HEK293 (cell line): ENCODE measurements around the gene PAAF1.

Source experiments
- CTCF ChIA-PET: fragments of 350-600 bp; formaldehyde crosslinking; extraction: SDS; loops from one replicate; lab custom pipeline; 2021; ENCODE audit warnings: antibody characterized with exemption; lab: Yijun Ruan, JAX
- POLR2A ChIA-PET: fragments of 300-600 bp; formaldehyde crosslinking; extraction: SDS; loops from one replicate; lab custom pipeline; 2020; ENCODE audit warnings: antibody characterized with exemption, inconsistent platforms; lab: Yijun Ruan, JAX
- H3K27ac ChIP-seq: fragments of 200-500 bp; sonication (Bioruptor generic); 2 replicates; pipeline ENCODE4 v1.5.1; 2014; ENCODE audit warnings: low read depth, low read length, control low read depth, inconsistent platforms; ENCODE audit errors: extremely low read depth
- H3K36me3 ChIP-seq, 2 experiments: fragments of 200-500 bp in 1 of 2; sonication (Bioruptor generic) in 1 of 2; 1 replicate in 1 of 2; 2 replicates in 1 of 2; pipeline ENCODE4 v1.5.1; 2014 to 2017; ENCODE audit warnings: inconsistent platforms in 2 of 2, low read length in 2 of 2; ENCODE audit not compliant: control insufficient read depth in 2 of 2, insufficient read depth in 1 of 2
- H3K4me1 ChIP-seq: fragments of 200-500 bp; sonication (Bioruptor generic); 2 replicates; pipeline ENCODE4 v1.5.1; 2014; ENCODE audit warnings: mild to moderate bottlenecking, low read length, inconsistent platforms; ENCODE audit not compliant: control insufficient read depth, insufficient read depth
- H3K4me3 ChIP-seq: 2 replicates; pipeline ENCODE4 v1.5.1; 2011; ENCODE audit warnings: low read depth, mild to moderate bottlenecking, control low read depth, low read length, moderate library complexity
- H3K9me3 ChIP-seq: fragments of 200-500 bp; sonication (Bioruptor generic); 2 replicates; pipeline ENCODE4 v1.5.1; 2014; ENCODE audit warnings: low read depth, low read length, inconsistent platforms; ENCODE audit not compliant: control insufficient read depth, insufficient read depth
- GFI1B ChIP-seq: fragments of 450-650 bp; formaldehyde crosslinking; IDR thresholded peaks from 2 replicates; pipeline ENCODE4 v1.5.1; 2016; ENCODE audit warnings: missing biosample characterization, missing genetic modification characterization
- IKZF3 ChIP-seq: fragments of 450-650 bp; IDR thresholded peaks from 2 replicates; pipeline ENCODE4 v1.5.0; 2018; ENCODE audit warnings: missing biosample characterization, mild to moderate bottlenecking, missing genetic modification characterization, moderate library complexity
- KLF1 ChIP-seq: fragments of 450-650 bp; formaldehyde crosslinking; IDR thresholded peaks from 2 replicates; pipeline ENCODE4 v1.5.1; 2016; ENCODE audit warnings: missing biosample characterization, missing genetic modification characterization
- ZNF146 ChIP-seq: fragments of 450-650 bp; formaldehyde crosslinking; IDR thresholded peaks from 2 replicates; pipeline ENCODE4 v1.5.1; 2016; ENCODE audit warnings: missing biosample characterization, missing genetic modification characterization
- ZNF169 ChIP-seq: fragments of 450-650 bp; formaldehyde crosslinking; IDR thresholded peaks from 2 replicates; pipeline ENCODE4 v1.5.1; 2016; ENCODE audit warnings: missing biosample characterization, missing genetic modification characterization
- ZNF214 ChIP-seq: fragments of 450-650 bp; formaldehyde crosslinking; IDR thresholded peaks from 2 replicates; pipeline ENCODE4 v1.5.1; 2017; ENCODE audit warnings: missing biosample characterization, mild to moderate bottlenecking, missing genetic modification characterization, borderline replicate concordance
- ZNF239 ChIP-seq: fragments of 450-650 bp; formaldehyde crosslinking; IDR thresholded peaks from 2 replicates; pipeline ENCODE4 v1.5.1; 2016; ENCODE audit warnings: missing biosample characterization, missing genetic modification characterization
- ZNF24 ChIP-seq: fragments of 450-650 bp; formaldehyde crosslinking; IDR thresholded peaks from 2 replicates; pipeline ENCODE4 v1.5.1; 2016; ENCODE audit warnings: missing biosample characterization, missing genetic modification characterization
- ZNF433 ChIP-seq: fragments of 450-650 bp; formaldehyde crosslinking; IDR thresholded peaks from 2 replicates; pipeline ENCODE4 v1.5.1; 2016; ENCODE audit warnings: missing biosample characterization, missing genetic modification characterization, low read depth
- ZNF514 ChIP-seq: fragments of 450-650 bp; formaldehyde crosslinking; IDR thresholded peaks from 2 replicates; pipeline ENCODE4 v1.5.1; 2016; ENCODE audit warnings: missing biosample characterization, missing genetic modification characterization
- ZNF530 ChIP-seq: fragments of 450-650 bp; formaldehyde crosslinking; IDR thresholded peaks from 2 replicates; pipeline ENCODE4 v1.5.1; 2016; ENCODE audit warnings: low read depth, missing biosample characterization, missing genetic modification characterization
- ZNF629 ChIP-seq: fragments of 450-650 bp; formaldehyde crosslinking; IDR thresholded peaks from 2 replicates; pipeline ENCODE4 v1.5.1; 2017; ENCODE audit warnings: missing biosample characterization, missing genetic modification characterization
- ZNF76 ChIP-seq: fragments of 450-650 bp; formaldehyde crosslinking; IDR thresholded peaks from 2 replicates; pipeline ENCODE4; 2016; ENCODE audit warnings: low read depth, missing biosample characterization, missing genetic modification characterization, borderline replicate concordance
- ZNF776 ChIP-seq: fragments of 450-650 bp; formaldehyde crosslinking; IDR thresholded peaks from 2 replicates; pipeline ENCODE4 v1.5.0; 2017; ENCODE audit warnings: missing biosample characterization, missing genetic modification characterization, borderline replicate concordance
- TF ChIP-seq, protein P1 (sequence below): fragments of 450-650 bp; formaldehyde crosslinking; optimal IDR thresholded peaks from 2 replicates; pipeline ENCODE3; 2016; ENCODE audit warnings: missing biosample characterization, mild to moderate bottlenecking, missing genetic modification characterization
- TF ChIP-seq, protein P2 (sequence below): fragments of 450-650 bp; formaldehyde crosslinking; IDR thresholded peaks from 2 replicates; pipeline ENCODE4 v1.5.1; 2017; ENCODE audit warnings: missing biosample characterization, missing genetic modification characterization
- TF ChIP-seq, protein P3 (sequence below): fragments of 450-650 bp; formaldehyde crosslinking; IDR thresholded peaks from 2 replicates; pipeline ENCODE4 v1.5.1; 2016; ENCODE audit warnings: missing biosample characterization, missing genetic modification characterization
- TF ChIP-seq, protein P4 (sequence below): fragments of 450-650 bp; formaldehyde crosslinking; IDR thresholded peaks from 2 replicates; pipeline ENCODE4 v1.5.1; 2016; ENCODE audit warnings: missing biosample characterization, missing genetic modification characterization
- TF ChIP-seq, protein P5 (sequence below): fragments of 450-650 bp; formaldehyde crosslinking; IDR thresholded peaks from 2 replicates; pipeline ENCODE4 v1.5.1; 2016; ENCODE audit warnings: missing biosample characterization, missing genetic modification characterization

The PAAF1 gene

DNA sequence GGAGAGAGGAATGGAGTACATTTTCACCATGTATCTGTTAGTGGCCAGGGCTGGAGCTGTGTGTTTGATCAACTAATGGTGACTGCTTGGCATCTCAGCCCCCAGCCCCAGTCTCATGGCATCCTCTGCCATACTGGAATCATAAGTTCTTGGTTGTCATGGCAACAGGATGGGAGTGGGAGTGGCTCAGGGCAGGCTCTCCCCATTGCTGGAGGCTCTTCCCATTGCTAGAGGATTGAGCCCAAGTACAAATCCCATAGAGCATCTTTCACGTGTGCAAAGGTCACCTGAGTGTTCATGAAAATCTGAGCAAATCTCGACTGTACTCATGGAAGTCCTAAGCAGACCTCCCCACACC lies 88.9 kb downstream of the PAAF1 start:
- H3K27ac ChIP-seq = no peak overlapping the region
- no peaks in the 10 kb centered on the region for H3K36me3 ChIP-seq
- no peak overlapping the region for H3K4me3 ChIP-seq
- ChIA-PET POLR2A (no interaction called here), CTCF (interaction anchor here (0.8 to 1.5 kb wide), 4 partner anchors 48 to 484 kb away, joined by 3 to 6 read pairs (median 3); no protein-coding TSS in a partner anchor)
- no peaks in the 10 kb centered on the region for H3K9me3 ChIP-seq
- no peak for TF ChIP-seq IKZF3
- TF ChIP-seq ZNF214 = no peak
- no peak for TF ChIP-seq ZNF530
- no peak for TF ChIP-seq GFI1B
- TF ChIP-seq, protein P1, sequence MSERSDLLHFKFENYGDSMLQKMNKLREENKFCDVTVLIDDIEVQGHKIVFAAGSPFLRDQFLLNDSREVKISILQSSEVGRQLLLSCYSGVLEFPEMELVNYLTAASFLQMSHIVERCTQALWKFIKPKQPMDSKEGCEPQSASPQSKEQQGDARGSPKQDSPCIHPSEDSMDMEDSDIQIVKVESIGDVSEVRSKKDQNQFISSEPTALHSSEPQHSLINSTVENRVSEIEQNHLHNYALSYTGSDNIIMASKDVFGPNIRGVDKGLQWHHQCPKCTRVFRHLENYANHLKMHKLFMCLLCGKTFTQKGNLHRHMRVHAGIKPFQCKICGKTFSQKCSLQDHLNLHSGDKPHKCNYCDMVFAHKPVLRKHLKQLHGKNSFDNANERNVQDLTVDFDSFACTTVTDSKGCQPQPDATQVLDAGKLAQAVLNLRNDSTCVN (tag by site-specific recombination) = no peak
- no peak for TF ChIP-seq ZNF146 (tag by site-specific recombination)
- no peak for TF ChIP-seq ZNF776 (tag by site-specific recombination)
- no peak for TF ChIP-seq ZNF169 (tag by site-specific recombination)
- TF ChIP-seq KLF1 (tag by site-specific recombination) = no peak
- TF ChIP-seq ZNF76 = no peak
- TF ChIP-seq, protein P2, sequence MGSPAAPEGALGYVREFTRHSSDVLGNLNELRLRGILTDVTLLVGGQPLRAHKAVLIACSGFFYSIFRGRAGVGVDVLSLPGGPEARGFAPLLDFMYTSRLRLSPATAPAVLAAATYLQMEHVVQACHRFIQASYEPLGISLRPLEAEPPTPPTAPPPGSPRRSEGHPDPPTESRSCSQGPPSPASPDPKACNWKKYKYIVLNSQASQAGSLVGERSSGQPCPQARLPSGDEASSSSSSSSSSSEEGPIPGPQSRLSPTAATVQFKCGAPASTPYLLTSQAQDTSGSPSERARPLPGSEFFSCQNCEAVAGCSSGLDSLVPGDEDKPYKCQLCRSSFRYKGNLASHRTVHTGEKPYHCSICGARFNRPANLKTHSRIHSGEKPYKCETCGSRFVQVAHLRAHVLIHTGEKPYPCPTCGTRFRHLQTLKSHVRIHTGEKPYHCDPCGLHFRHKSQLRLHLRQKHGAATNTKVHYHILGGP (tag by site-specific recombination) = no peak
- TF ChIP-seq, protein P3, sequence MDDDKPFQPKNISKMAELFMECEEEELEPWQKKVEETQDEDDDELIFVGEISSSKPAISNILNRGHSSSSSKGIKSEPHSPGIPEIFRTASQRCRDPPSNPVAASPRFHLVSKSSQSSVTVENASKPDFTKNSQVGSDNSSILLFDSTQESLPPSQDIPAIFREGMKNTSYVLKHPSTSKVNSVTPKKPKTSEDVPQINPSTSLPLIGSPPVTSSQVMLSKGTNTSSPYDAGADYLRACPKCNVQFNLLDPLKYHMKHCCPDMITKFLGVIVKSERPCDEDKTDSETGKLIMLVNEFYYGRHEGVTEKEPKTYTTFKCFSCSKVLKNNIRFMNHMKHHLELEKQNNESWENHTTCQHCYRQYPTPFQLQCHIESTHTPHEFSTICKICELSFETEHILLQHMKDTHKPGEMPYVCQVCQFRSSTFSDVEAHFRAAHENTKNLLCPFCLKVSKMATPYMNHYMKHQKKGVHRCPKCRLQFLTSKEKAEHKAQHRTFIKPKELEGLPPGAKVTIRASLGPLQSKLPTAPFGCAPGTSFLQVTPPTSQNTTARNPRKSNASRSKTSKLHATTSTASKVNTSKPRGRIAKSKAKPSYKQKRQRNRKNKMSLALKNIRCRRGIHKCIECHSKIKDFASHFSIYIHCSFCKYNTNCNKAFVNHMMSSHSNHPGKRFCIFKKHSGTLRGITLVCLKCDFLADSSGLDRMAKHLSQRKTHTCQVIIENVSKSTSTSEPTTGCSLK (tag by site-specific recombination) = no peak
- TF ChIP-seq, protein P4, sequence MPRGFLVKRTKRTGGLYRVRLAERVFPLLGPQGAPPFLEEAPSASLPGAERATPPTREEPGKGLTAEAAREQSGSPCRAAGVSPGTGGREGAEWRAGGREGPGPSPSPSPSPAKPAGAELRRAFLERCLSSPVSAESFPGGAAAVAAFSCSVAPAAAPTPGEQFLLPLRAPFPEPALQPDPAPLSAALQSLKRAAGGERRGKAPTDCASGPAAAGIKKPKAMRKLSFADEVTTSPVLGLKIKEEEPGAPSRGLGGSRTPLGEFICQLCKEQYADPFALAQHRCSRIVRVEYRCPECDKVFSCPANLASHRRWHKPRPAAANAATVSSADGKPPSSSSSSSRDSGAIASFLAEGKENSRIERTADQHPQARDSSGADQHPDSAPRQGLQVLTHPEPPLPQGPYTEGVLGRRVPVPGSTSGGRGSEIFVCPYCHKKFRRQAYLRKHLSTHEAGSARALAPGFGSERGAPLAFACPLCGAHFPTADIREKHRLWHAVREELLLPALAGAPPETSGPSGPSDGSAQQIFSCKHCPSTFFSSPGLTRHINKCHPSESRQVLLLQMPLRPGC = no peak
- no peak for TF ChIP-seq ZNF24
- TF ChIP-seq ZNF514 = no peak
- no peak for TF ChIP-seq ZNF629 (tag by site-specific recombination)
- TF ChIP-seq ZNF239 = no peak
- TF ChIP-seq, protein P5, sequence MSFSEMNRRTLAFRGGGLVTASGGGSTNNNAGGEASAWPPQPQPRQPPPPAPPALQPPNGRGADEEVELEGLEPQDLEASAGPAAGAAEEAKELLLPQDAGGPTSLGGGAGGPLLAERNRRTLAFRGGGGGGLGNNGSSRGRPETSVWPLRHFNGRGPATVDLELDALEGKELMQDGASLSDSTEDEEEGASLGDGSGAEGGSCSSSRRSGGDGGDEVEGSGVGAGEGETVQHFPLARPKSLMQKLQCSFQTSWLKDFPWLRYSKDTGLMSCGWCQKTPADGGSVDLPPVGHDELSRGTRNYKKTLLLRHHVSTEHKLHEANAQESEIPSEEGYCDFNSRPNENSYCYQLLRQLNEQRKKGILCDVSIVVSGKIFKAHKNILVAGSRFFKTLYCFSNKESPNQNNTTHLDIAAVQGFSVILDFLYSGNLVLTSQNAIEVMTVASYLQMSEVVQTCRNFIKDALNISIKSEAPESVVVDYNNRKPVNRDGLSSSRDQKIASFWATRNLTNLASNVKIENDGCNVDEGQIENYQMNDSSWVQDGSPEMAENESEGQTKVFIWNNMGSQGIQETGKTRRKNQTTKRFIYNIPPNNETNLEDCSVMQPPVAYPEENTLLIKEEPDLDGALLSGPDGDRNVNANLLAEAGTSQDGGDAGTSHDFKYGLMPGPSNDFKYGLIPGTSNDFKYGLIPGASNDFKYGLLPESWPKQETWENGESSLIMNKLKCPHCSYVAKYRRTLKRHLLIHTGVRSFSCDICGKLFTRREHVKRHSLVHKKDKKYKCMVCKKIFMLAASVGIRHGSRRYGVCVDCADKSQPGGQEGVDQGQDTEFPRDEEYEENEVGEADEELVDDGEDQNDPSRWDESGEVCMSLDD (tag by site-specific recombination) = no peak
- TF ChIP-seq ZNF433 (tag by site-specific recombination) = no peak
- no peaks in the 10 kb centered on the region for H3K4me1 ChIP-seq
